HEK293 (cell line): ENCODE measurements around the gene AXDND1.

ENCODE experiments used
- CTCF ChIA-PET: fragments of 350-600 bp; formaldehyde crosslinking; extraction: SDS; loops from one replicate; lab custom pipeline; 2021; ENCODE audit warnings: antibody characterized with exemption; lab: Yijun Ruan, JAX
- POLR2A ChIA-PET: fragments of 300-600 bp; formaldehyde crosslinking; extraction: SDS; loops from one replicate; lab custom pipeline; 2020; ENCODE audit warnings: antibody characterized with exemption, inconsistent platforms; lab: Yijun Ruan, JAX
- H3K27ac ChIP-seq: fragments of 200-500 bp; sonication (Bioruptor generic); 2 replicates; pipeline ENCODE4 v1.5.1; 2014; ENCODE audit warnings: low read depth, low read length, control low read depth, inconsistent platforms; ENCODE audit errors: extremely low read depth
- H3K36me3 ChIP-seq, 2 experiments: fragments of 200-500 bp in 1 of 2; sonication (Bioruptor generic) in 1 of 2; 1 replicate in 1 of 2; 2 replicates in 1 of 2; pipeline ENCODE4 v1.5.1; 2014 to 2017; ENCODE audit warnings: inconsistent platforms in 2 of 2, low read length in 2 of 2; ENCODE audit not compliant: control insufficient read depth in 2 of 2, insufficient read depth in 1 of 2
- H3K4me1 ChIP-seq: fragments of 200-500 bp; sonication (Bioruptor generic); 2 replicates; pipeline ENCODE4 v1.5.1; 2014; ENCODE audit warnings: mild to moderate bottlenecking, low read length, inconsistent platforms; ENCODE audit not compliant: control insufficient read depth, insufficient read depth
- H3K4me3 ChIP-seq: 2 replicates; pipeline ENCODE4 v1.5.1; 2011; ENCODE audit warnings: low read depth, mild to moderate bottlenecking, control low read depth, low read length, moderate library complexity
- H3K9me3 ChIP-seq: fragments of 200-500 bp; sonication (Bioruptor generic); 2 replicates; pipeline ENCODE4 v1.5.1; 2014; ENCODE audit warnings: low read depth, low read length, inconsistent platforms; ENCODE audit not compliant: control insufficient read depth, insufficient read depth
- KLF16 ChIP-seq: fragments of 450-650 bp; formaldehyde crosslinking; IDR thresholded peaks from 2 replicates; pipeline ENCODE4 v1.5.1; 2017; ENCODE audit warnings: missing biosample characterization, missing genetic modification characterization
- MEIS1 ChIP-seq: sonication (generic); formaldehyde crosslinking; IDR thresholded peaks from 2 replicates; pipeline ENCODE4 v1.8.1; 2022; ENCODE audit warnings: missing genetic modification reagents, mild to moderate bottlenecking, borderline replicate concordance
- MYNN ChIP-seq: fragments of 450-650 bp; formaldehyde crosslinking; IDR thresholded peaks from 2 replicates; pipeline ENCODE4 v1.5.1; 2016; ENCODE audit warnings: missing biosample characterization, missing genetic modification characterization, borderline replicate concordance
- PBX3 ChIP-seq: sonication (generic); formaldehyde crosslinking; IDR thresholded peaks from 2 replicates; pipeline ENCODE4 v1.8.1; 2022; ENCODE audit warnings: mild to moderate bottlenecking, moderate library complexity, missing genetic modification reagents
- REPIN1 ChIP-seq: fragments of 450-650 bp; formaldehyde crosslinking; IDR thresholded peaks from 2 replicates; pipeline ENCODE4 v1.5.1; 2017; ENCODE audit warnings: missing biosample characterization, missing genetic modification characterization, low read depth
- ZBTB17 ChIP-seq: fragments of 450-650 bp; formaldehyde crosslinking; IDR thresholded peaks from 2 replicates; pipeline ENCODE4 v1.5.1; 2016; ENCODE audit warnings: missing biosample characterization, missing genetic modification characterization
- ZBTB44 ChIP-seq: fragments of 450-650 bp; IDR thresholded peaks from 2 replicates; pipeline ENCODE4 v1.5.1; 2018; ENCODE audit warnings: missing biosample characterization, mild to moderate bottlenecking, missing genetic modification characterization
- ZNF114 ChIP-seq: fragments of 450-650 bp; formaldehyde crosslinking; IDR thresholded peaks from 2 replicates; pipeline ENCODE4 v1.5.0; 2017; ENCODE audit warnings: missing biosample characterization, missing genetic modification characterization
- ZNF18 ChIP-seq: fragments of 450-650 bp; formaldehyde crosslinking; IDR thresholded peaks from 2 replicates; pipeline ENCODE4 v1.5.1; 2016; ENCODE audit warnings: missing biosample characterization, missing genetic modification characterization
- ZNF19 ChIP-seq: fragments of 450-650 bp; formaldehyde crosslinking; IDR thresholded peaks from 2 replicates; pipeline ENCODE4; 2016; ENCODE audit warnings: missing biosample characterization, missing genetic modification characterization, low read depth
- ZNF221 ChIP-seq: fragments of 450-650 bp; formaldehyde crosslinking; IDR thresholded peaks from 2 replicates; pipeline ENCODE4 v1.5.1; 2017; ENCODE audit warnings: missing biosample characterization, missing genetic modification characterization, borderline replicate concordance
- ZNF239 ChIP-seq: fragments of 450-650 bp; formaldehyde crosslinking; IDR thresholded peaks from 2 replicates; pipeline ENCODE4 v1.5.1; 2016; ENCODE audit warnings: missing biosample characterization, missing genetic modification characterization
- ZNF266 ChIP-seq: fragments of 450-650 bp; formaldehyde crosslinking; IDR thresholded peaks from 2 replicates; pipeline ENCODE4 v1.5.1; 2016; ENCODE audit warnings: missing biosample characterization, missing genetic modification characterization, low read depth
- ZNF324 ChIP-seq: fragments of 450-650 bp; formaldehyde crosslinking; IDR thresholded peaks from 2 replicates; pipeline ENCODE4 v1.5.1; 2016; ENCODE audit warnings: missing biosample characterization, missing genetic modification characterization
- ZNF37A ChIP-seq: fragments of 450-650 bp; IDR thresholded peaks from 2 replicates; pipeline ENCODE4 v1.5.1; 2018; ENCODE audit warnings: missing biosample characterization, missing genetic modification characterization
- ZNF433 ChIP-seq: fragments of 450-650 bp; formaldehyde crosslinking; IDR thresholded peaks from 2 replicates; pipeline ENCODE4 v1.5.1; 2016; ENCODE audit warnings: missing biosample characterization, missing genetic modification characterization, low read depth
- ZNF48 ChIP-seq: fragments of 450-650 bp; formaldehyde crosslinking; IDR thresholded peaks from 2 replicates; pipeline ENCODE4 v1.5.1; 2016; ENCODE audit warnings: missing biosample characterization, missing genetic modification characterization
- ZNF510 ChIP-seq: fragments of 450-650 bp; formaldehyde crosslinking; IDR thresholded peaks from 2 replicates; pipeline ENCODE4 v1.5.1; 2018; ENCODE audit warnings: mild to moderate bottlenecking, missing genetic modification characterization, missing biosample characterization; ENCODE audit not compliant: insufficient replicate concordance
- ZNF560 ChIP-seq: fragments of 450-650 bp; formaldehyde crosslinking; IDR thresholded peaks from 2 replicates; pipeline ENCODE4 v1.5.1; 2017; ENCODE audit warnings: missing biosample characterization, missing genetic modification characterization, borderline replicate concordance
- ZNF610 ChIP-seq: fragments of 450-650 bp; formaldehyde crosslinking; IDR thresholded peaks from 2 replicates; pipeline ENCODE4 v1.5.1; 2016; ENCODE audit warnings: missing biosample characterization, missing genetic modification characterization, borderline replicate concordance
- ZNF664 ChIP-seq: fragments of 450-650 bp; formaldehyde crosslinking; IDR thresholded peaks from 2 replicates; pipeline ENCODE4 v1.5.1; 2016; ENCODE audit warnings: missing biosample characterization, missing genetic modification characterization
- ZNF670 ChIP-seq: fragments of 450-650 bp; formaldehyde crosslinking; IDR thresholded peaks from 2 replicates; pipeline ENCODE4 v1.5.1; 2016; ENCODE audit warnings: missing biosample characterization, missing genetic modification characterization, low read depth
- ZNF692 ChIP-seq: fragments of 450-650 bp; formaldehyde crosslinking; IDR thresholded peaks from 2 replicates; pipeline ENCODE4 v1.5.1; 2016; ENCODE audit warnings: missing biosample characterization, missing genetic modification characterization
- ZNF747 ChIP-seq: fragments of 450-650 bp; formaldehyde crosslinking; IDR thresholded peaks from 2 replicates; pipeline ENCODE4 v1.5.1; 2016; ENCODE audit warnings: missing biosample characterization, missing genetic modification characterization
- ZNF792 ChIP-seq: fragments of 450-650 bp; formaldehyde crosslinking; IDR thresholded peaks from 2 replicates; pipeline ENCODE4 v1.5.1; 2016; ENCODE audit warnings: missing biosample characterization, missing genetic modification characterization
- ZSCAN23 ChIP-seq: fragments of 450-650 bp; formaldehyde crosslinking; IDR thresholded peaks from 2 replicates; pipeline ENCODE4 v1.5.1; 2016; ENCODE audit warnings: missing biosample characterization, missing genetic modification characterization

Gene AXDND1

GRCh38 chr1:179327196-179327595 is 38.6 kb upstream of the AXDND1 start:
- TF ChIP-seq ZNF324 (tag by site-specific recombination) (no peak), REPIN1 (tag by site-specific recombination) (no peak), ZNF433 (tag by site-specific recombination) (no peak), ZNF37A (tag by site-specific recombination) (no peak), ZNF692 (no peak), ZNF560 (tag by site-specific recombination) (no peak), PBX3 (CRISPR knock-in tag) (no peak), KLF16 (no peak), ZNF221 (no peak)
- H3K4me3 ChIP-seq: no peak overlapping the region
- CTCF ChIA-PET: interaction anchor here (0.6 to 0.7 kb wide), 2 partner anchors 24 to 728 kb away, joined by 4 to 7 read pairs; no protein-coding TSS in a partner anchor
- no peaks in the 10 kb centered on the region for H3K9me3 ChIP-seq
- peaks cover 0 to 29% of the 10 kb centered on the region in 2 experiments; a peak in 2 of 3 replicates for H3K36me3 ChIP-seq
- no peak overlapping the region for H3K27ac ChIP-seq
- H3K4me1 ChIP-seq: no peaks in the 10 kb centered on the region
- POLR2A ChIA-PET: no interaction called here

GRCh38 chr1:179327679-179328078 is 38.1 kb upstream of the AXDND1 start:
- ChIA-PET CTCF (interaction anchor here (0.6 to 0.7 kb wide), 3 partner anchors 24 to 728 kb away, joined by 3 to 7 read pairs (median 4); no protein-coding TSS in a partner anchor), POLR2A (no interaction called here)
- Histone ChIP-seq H3K4me1 (no peaks in the 10 kb centered on the region), H3K36me3 (peaks cover 0 to 29% of the 10 kb centered on the region in 2 experiments; a peak in 2 of 3 replicates), H3K27ac (no peak overlapping the region), H3K9me3 (no peaks in the 10 kb centered on the region), H3K4me3 (no peak overlapping the region)
- TF ChIP-seq ZNF266 (tag by site-specific recombination) (no peak), ZBTB44 (tag by site-specific recombination) (no peak), ZSCAN23 (no peak), ZNF670 (tag by site-specific recombination) (no peak), ZNF792 (tag by site-specific recombination) (no peak), ZNF114 (tag by site-specific recombination) (no peak), ZBTB17 (no peak), ZNF19 (tag by site-specific recombination) (no peak), ZNF510 (tag by site-specific recombination) (no peak), ZNF18 (tag by site-specific recombination) (no peak), MYNN (no peak), ZNF239 (no peak), ZNF610 (tag by site-specific recombination) (no peak), ZNF664 (tag by site-specific recombination) (no peak), MEIS1 (CRISPR knock-in tag) (no peak), ZNF747 (tag by site-specific recombination) (no peak), ZNF48 (tag by site-specific recombination) (no peak)
